SK-N-SH (cell line): Measurements from ENCODE around the gene TACC2.
"Not testable (repeated sequence)": the region's sequence is repeated elsewhere in the genome, so short reads cannot be mapped to it uniquely, and the experiment has no call there.

Experiments used
- CTCF ChIP-seq: fragments of 200-600 bp; sonication (generic); IDR thresholded peaks from 2 replicates; pipeline ENCODE4 v1.6.1; 2017; ENCODE audit warnings: antibody characterized with exemption, mild to moderate bottlenecking, moderate library complexity
- YY1 ChIP-seq: IDR thresholded peaks from 2 replicates; pipeline ENCODE4 v1.4.0; 2012; ENCODE audit warnings: low read depth, mild to moderate bottlenecking

GRCh38 chr10:122017926-122018325 is 29.0 kb downstream of the TACC2 start:
- TF ChIP-seq CTCF, YY1: not testable (repeated sequence)
